ELF-1 (cell line): ENCODE data around the gene WDR45B.

Experiments
- DNase-seq: peaks from one replicate; pipeline ENCODE4 v3.0.0-alpha.2; 2016; ENCODE audit warnings: low read depth, low spot score

The WDR45B gene

GRCh38 chr17:82629748-82630147, 18.5 kb downstream of the WDR45B start:
- DNase-seq, result no peak

DNA sequence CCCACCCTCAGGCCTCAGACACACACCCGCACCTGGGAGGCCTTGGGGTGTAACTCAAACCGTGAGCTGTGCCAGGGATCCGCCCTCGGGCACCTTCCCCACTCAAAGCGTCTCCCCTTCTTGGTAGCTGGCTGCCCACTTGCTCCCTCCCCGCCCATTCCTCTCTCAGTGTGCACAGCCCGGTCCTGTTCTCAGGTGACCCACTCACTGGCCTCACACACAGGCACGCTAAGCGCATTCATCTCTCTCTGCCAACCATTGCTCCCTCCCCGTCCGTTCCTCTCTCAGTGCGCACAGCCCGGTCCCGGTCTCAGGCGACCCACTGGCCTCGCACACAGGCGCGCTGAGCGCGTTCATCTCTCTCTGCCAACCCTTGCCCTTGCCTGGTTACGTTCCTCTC, 20.8 kb downstream of the WDR45B start:
- no peak for DNase-seq

DNA sequence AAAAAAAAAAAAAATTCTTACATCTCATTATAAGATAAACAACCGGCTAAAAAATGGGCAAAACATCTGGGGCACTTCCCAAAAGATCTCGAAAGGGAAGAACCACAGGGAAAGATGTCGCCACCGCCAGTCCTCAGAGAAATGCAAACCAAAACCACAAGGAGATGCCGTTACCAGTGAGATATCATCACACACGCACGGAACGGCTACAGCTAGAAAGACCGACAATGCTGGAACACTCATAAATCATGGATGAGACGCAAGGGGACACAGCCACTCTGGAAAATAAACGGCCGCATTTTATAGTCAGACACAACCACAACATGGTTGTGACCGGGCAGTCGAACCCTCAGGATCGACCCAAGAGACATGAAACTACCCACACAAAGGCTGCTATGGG, 24.5 kb downstream of the WDR45B start:
- no peak for DNase-seq

GRCh38 chr17:82619641-82620040, 28.6 kb downstream of the WDR45B start:
- DNase-seq, result no peak

DNA sequence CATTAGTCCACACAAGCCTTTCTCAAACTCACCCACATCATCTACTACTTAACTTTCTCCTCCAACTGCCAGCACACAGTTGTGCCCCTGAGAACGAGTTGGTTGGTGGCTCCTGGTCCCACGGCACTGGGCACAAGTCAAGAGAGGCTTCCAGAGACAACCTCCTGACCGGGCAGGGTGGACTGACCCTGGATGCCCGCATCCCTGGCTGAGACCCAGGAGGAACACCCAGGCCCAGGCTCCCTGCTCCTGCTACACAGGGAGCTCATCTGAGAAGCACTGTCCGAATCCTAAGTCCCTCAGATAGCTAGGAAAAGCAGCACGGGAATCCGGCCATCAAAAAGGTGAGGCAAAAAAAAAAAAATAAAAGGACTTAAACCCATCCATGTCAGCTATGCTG, 29.0 kb downstream of the WDR45B start:
- DNase-seq, result no peak

GRCh38 chr17:82616021-82616711, 32.1 kb downstream of the WDR45B start:
- DNase-seq, result no peak

DNA sequence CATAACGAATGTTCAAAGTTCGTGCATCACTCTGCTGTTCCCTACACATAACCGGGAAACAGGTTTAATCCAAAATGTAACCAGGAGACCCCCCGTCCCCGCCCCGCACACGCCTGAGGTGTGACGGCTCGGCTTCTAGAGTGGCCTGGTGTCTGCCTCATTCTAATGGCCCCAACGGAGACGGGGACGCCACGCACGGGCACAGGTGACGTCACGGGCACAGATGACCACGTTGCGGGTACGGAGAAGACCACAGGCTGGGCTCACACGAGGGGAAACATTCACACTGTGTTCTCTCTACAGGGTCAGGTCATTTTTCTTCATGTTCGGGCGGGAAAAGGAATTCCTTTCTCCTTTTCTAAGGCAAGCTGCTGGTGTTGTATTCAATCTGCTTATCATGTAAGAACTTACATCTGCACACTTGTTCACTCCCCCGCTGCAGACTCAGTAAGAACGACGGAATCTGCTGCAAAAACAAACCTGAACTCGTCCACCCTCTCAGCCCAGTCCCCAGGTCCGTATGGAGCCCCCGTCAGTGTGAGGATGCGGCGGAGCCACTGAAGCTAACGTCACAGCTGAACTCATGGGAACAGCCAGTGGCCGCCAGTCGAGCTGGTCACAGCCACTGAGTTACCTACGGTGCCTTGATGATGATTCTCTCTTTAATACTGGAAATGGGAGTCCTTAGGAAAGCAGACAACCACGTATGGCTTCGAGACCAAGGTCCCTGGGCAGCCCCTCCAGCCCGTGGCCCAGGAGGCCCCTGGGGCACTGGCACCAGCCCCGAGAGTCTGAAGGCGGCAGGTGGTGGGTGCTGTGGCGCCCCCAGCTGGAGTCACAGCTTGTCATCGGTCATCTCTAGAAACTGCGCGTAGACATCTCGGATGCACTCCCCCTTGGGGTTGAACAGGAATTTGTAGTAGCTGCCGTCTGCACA, 32.9 kb downstream of the WDR45B start:
- DNase-seq, result peak; percentile 59

DNA sequence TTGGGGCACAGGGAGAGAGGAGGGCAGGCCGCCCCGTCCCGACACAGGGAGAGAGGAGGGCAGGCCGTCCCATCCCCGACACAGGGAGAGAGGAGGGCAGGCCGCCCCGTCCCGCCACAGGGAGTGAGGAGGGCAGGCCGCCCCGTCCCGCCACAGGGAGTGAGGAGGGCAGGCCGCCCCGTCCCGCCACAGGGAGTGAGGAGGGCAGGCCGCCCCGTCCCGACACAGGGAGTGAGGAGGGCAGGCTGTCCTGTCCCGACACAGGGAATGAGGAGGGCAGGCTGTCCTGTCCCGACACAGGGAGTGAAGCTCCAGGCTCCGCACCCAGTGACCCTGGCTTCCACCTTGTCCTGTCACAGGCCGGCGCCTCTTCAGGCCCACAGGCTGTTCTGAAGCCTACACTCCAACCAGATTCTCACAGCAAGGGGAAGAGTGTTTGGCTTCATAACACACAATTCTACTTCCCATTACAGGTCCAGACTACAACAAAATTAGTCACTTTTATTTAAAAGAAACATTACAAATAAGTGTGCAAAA, 34.1 kb downstream of the WDR45B start:
- peak; percentile 43 for DNase-seq

- peak; percentile 86 for DNase-seq
These were observed 34.8 kb downstream of the WDR45B start for GRCh38 chr17:82613283-82614094.

GRCh38 chr17:82611140-82612058, 36.8 kb downstream of the WDR45B start:
- no peak for DNase-seq

GRCh38 chr17:82609655-82610054, 38.6 kb downstream of the WDR45B start:
- DNase-seq, result no peak

- DNase-seq, result no peak
These were observed 39.4 kb downstream of the WDR45B start for GRCh38 chr17:82608816-82609215.

DNA sequence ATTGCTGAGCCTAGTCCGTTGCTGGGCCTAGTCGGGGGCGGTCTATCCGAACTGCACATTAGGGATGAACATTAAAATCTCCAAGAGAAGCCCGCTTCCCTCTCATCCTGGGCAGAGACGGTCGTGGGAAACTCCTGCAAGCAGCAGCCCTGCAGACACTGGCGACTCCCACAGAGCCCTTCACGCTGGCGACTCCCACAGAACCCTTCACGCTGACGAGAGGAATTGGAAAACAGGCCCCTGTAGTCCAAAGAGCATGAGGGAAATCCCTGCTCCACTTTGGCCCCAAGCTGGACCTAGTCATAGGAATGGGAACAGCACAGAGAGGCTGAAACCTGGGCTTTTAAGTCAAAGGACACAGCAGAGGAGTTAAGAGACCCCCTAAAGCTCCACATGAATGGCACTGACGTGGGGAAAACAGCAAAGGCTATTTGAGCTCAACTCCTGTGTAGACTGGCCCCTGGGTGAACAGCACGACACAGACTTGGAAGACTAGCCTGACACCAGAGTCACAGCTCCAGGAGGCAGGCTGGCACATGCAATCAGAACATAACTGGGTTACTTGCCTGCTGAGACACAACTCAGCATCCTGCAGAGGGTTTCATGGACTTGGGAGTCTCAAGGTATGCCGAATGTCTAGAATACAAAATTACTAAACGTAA, 42.2 kb downstream of the WDR45B start:
- no peak for DNase-seq

DNA sequence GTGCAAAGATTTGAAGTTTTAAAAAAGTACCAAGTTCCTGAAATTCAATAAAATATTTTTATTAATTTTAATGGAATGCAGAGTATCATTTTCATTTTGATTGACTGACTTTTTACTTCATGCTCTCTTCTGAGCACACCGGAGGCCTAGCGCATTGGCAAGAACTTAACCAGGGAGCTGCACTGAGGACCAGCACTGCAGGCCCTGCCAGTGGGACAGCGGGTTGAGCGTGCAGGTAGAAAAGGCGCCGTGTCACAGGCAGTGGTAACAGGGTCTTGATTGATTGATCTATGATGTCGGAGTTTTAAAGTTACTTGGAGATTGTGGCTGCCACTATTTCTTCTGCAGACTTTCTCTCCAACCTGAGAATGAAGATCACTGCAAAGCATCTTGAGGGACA, 43.7 kb downstream of the WDR45B start:
- no peak for DNase-seq

GRCh38 chr17:82603981-82604448, 44.2 kb downstream of the WDR45B start:
- no peak for DNase-seq

DNA sequence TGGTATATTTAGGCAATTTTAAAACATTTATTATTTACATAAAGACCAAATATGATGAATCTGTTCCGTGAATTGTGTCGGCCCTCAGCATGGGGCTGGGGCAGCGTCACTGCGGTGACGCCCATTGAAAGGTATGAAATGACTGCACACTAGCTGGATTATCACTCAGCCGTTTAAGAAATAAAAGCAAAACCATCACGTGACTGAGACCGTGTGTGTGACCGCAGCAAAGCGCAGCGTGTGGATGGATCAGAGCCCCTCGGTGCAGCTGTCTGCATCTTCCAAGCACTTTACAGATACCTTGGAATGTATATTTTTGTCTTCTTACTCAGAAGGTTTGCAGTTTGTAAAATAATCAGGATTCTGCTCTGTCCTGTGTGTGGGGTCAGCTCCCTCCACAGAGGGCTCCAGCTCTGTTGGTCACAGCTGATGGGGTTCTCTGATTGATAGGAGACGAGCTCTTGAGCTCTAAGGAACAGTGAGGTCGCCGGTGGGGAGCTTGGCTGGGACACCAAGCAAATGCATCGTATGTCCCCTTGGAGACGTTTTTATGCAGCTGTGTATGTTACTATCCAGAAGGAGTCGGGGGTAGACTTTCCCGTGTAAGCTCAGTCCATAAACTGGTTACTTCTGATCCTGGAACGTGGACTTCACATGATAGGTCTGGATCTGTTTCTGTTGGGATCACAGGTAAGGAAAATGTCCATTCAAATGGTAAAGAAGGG, 45.1 kb downstream of the WDR45B start:
- no peak for DNase-seq

GRCh38 chr17:82602487-82602886, 45.8 kb downstream of the WDR45B start:
- DNase-seq, result no peak

GRCh38 chr17:82601447-82602000, 46.7 kb downstream of the WDR45B start:
- no peak for DNase-seq
